ENCODE data around the gene RAB11FIP3. TPM values are rescaled to one million over a fixed set of nuclear protein-coding genes. Genes with fewer than 3 reads are reported as not detected.
A peak's percentile ranks its signal among the peaks of the same experiment; 100 is the strongest.

The RAB11FIP3 gene
- total and polyA plus RNA-seq, 9 of the 15 experiments (the other 6 are each of a cell fraction or from before 2014, with no cell fraction given) = 0.46 to 13.1 (median 4.3) TPM

DNA sequence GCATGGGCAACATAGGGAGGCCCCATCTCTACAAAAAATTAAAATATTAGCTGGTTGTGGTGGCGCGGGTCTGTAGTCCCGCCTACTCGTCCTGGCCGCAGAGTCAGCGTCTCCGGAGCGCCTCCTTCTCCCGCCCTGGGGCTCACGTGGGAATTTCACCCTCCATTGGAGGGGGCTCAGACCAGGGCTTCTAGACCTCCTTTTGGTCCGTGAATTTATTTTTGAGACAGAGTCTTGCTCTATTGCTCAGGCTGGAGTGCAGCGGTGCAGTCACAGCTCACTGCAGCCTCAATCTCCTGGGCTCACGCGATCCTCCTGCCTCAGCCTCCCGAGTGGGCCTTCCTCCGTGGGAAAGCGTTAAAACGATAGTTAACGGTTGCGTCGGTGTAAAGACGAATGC lies 28.8 kb upstream of the RAB11FIP3 start (continued):
- TF ChIP-seq MYC (IDR thresholded peaks at IDR 0.05; ENCODE audit: low read depth, low read length) = peak; percentile 64
- TF ChIP-seq MYC (CRISPR knock-in tag; IDR thresholded peaks at IDR 0.05; ENCODE audit: borderline replicate concordance, low read depth) = peak; percentile 80; the same call in 1 of the 2 replicates
- TF ChIP-seq, protein P1, sequence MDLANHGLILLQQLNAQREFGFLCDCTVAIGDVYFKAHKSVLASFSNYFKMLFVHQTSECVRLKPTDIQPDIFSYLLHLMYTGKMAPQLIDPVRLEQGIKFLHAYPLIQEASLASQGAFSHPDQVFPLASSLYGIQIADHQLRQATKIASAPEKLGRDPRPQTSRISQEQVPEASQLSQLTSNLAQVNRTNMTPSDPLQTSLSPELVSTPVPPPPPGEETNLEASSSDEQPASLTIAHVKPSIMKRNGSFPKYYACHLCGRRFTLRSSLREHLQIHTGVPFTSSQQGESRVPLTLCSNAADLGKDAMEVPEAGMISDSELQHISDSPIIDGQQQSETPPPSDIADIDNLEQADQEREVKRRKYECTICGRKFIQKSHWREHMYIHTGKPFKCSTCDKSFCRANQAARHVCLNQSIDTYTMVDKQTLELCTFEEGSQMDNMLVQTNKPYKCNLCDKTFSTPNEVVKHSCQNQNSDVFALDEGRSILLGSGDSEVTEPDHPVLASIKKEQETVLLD (IDR thresholded peaks at IDR 0.05) = peak; percentile 92
- no peak for TF ChIP-seq SMARCA5 (IDR thresholded peaks at IDR 0.05)
- no peak for TF ChIP-seq RBM39 (optimal IDR thresholded peaks at IDR 0.05; ENCODE audit: low read depth, low read length)
- no peak for TF ChIP-seq HOXB6 (CRISPR knock-in tag; IDR thresholded peaks at IDR 0.05; ENCODE audit: borderline replicate concordance)
- no peak for TF ChIP-seq MAFK (IDR thresholded peaks at IDR 0.05; ENCODE audit: low read length)
- no peak for TF ChIP-seq PREB (CRISPR knock-in tag; IDR thresholded peaks at IDR 0.05)
- no peak for TF ChIP-seq DIDO1 (tag; IDR thresholded peaks at IDR 0.05; ENCODE audit: low read depth)
- no peak for TF ChIP-seq NFXL1 (CRISPR knock-in tag; IDR thresholded peaks at IDR 0.05)
- TF ChIP-seq NONO (IDR thresholded peaks at IDR 0.05; ENCODE audit: low read depth in 2 of 2, low read length in 1 of 2) = no peak; a peak in 1 of 4 replicates
- no peak for TF ChIP-seq ATF1 (CRISPR knock-in tag; IDR thresholded peaks at IDR 0.05)
- peak; percentile 51; the same call in 1 of the 2 replicates for TF ChIP-seq ATF1 (tag; IDR thresholded peaks at IDR 0.05)
- no peak for TF ChIP-seq IRF2 (CRISPR knock-in tag; IDR thresholded peaks at IDR 0.05)
- no peak for TF ChIP-seq THRAP3 (IDR thresholded peaks at IDR 0.05; ENCODE audit: borderline replicate concordance)
- no peak for TF ChIP-seq RBM34 (IDR thresholded peaks at IDR 0.05; ENCODE audit: borderline replicate concordance, insufficient read depth, low read length)
- TF ChIP-seq PHB2 (IDR thresholded peaks at IDR 0.05; ENCODE audit: low read depth) = no peak
- TF ChIP-seq ZZZ3 (IDR thresholded peaks at IDR 0.05) = no peak
- TF ChIP-seq SNAPC5 (CRISPR knock-in tag; IDR thresholded peaks at IDR 0.05) = no peak
- TF ChIP-seq, protein P2, sequence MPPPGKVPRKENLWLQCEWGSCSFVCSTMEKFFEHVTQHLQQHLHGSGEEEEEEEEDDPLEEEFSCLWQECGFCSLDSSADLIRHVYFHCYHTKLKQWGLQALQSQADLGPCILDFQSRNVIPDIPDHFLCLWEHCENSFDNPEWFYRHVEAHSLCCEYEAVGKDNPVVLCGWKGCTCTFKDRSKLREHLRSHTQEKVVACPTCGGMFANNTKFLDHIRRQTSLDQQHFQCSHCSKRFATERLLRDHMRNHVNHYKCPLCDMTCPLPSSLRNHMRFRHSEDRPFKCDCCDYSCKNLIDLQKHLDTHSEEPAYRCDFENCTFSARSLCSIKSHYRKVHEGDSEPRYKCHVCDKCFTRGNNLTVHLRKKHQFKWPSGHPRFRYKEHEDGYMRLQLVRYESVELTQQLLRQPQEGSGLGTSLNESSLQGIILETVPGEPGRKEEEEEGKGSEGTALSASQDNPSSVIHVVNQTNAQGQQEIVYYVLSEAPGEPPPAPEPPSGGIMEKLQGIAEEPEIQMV (tag; conservative IDR thresholded peaks at IDR 0.05; ENCODE audit: low read depth) = peak; percentile 93
- no peak; the same call in 1 of the 2 replicates for TF ChIP-seq ZKSCAN8 (CRISPR knock-in tag; IDR thresholded peaks at IDR 0.05)
- TF ChIP-seq SAP30 (IDR thresholded peaks at IDR 0.05; ENCODE audit: borderline replicate concordance, insufficient read depth, low read depth, low read length, poor library complexity, severe bottlenecking) = peak; percentile 12
- no peak for TF ChIP-seq FOXM1 (IDR thresholded peaks at IDR 0.05; ENCODE audit: low read depth)
- TF ChIP-seq FOXM1 (CRISPR knock-in tag; IDR thresholded peaks at IDR 0.05; ENCODE audit: low read depth) = no peak
- peak; percentile 87 for TF ChIP-seq MTA1 (IDR thresholded peaks at IDR 0.05; ENCODE audit: borderline replicate concordance)
- no peak for TF ChIP-seq TGIF2 (CRISPR knock-in tag; IDR thresholded peaks at IDR 0.05)
- peak; percentile 21 to 43; a peak in 2 of 4 replicates for TF ChIP-seq NRF1 (conservative IDR thresholded peaks at IDR 0.05 in 1 of 2, IDR thresholded peaks at IDR 0.05 in 1 of 2)
- TF ChIP-seq ZKSCAN1 (IDR thresholded peaks at IDR 0.05; ENCODE audit: low read depth, low read length) = no peak

All from K562 (cell line).